OCI-LY3 (cell line): Measurements from ENCODE around the gene LHFPL2.

Experiments
- H2AFZ ChIP-seq: fragments of 200-600, 300-600 bp; shearing (Covaris generic); 2 replicates; pipeline ENCODE4 v1.6.0; 2014; ENCODE audit warnings: antibody characterized with exemption, low read depth, low read length
- H3K27ac ChIP-seq: fragments of 200-600, 300-600 bp; sonication (generic); 2 replicates; pipeline ENCODE4 v1.5.1; 2014; ENCODE audit warnings: mild to moderate bottlenecking, low read length, moderate library complexity, mixed read lengths
- H3K27me3 ChIP-seq: fragments of 200-600, 300-600 bp; sonication (generic); 2 replicates; pipeline ENCODE4 v1.6.1; 2014; ENCODE audit warnings: low read depth, low read length, mixed read lengths
- H3K36me3 ChIP-seq: fragments of 200-600, 300-600 bp; sonication (generic); replicated peaks from 2 replicates; pipeline ENCODE3; 2014; ENCODE audit warnings: low read depth, low read length, mixed read lengths
- H3K4me1 ChIP-seq: fragments of 300-600, 200-600 bp; sonication (generic); 2 replicates; pipeline ENCODE4 v1.6.1; 2014; ENCODE audit warnings: low read length, mixed read lengths
- H3K4me2 ChIP-seq: fragments of 200-600, 300-600 bp; sonication (generic); 2 replicates; pipeline ENCODE4 v1.6.1; 2014; ENCODE audit warnings: low read length, mixed read lengths
- H3K4me3 ChIP-seq: fragments of 300-600, 200-600 bp; sonication (generic); 2 replicates; pipeline ENCODE4 v1.5.1; 2014; ENCODE audit warnings: antibody characterized with exemption, mild to moderate bottlenecking, low read length, moderate library complexity
- H3K79me2 ChIP-seq: fragments of 300-600, 200-600 bp; shearing (Covaris generic); 2 replicates; pipeline ENCODE4 v1.6.1; 2014; ENCODE audit warnings: mild to moderate bottlenecking, low read length, mixed read lengths
- H3K9ac ChIP-seq: fragments of 300-600, 200-600 bp; shearing (Covaris generic); 2 replicates; pipeline ENCODE4 v1.6.0; 2014; ENCODE audit warnings: mild to moderate bottlenecking, low read length, moderate library complexity
- H3K9me3 ChIP-seq: fragments of 200-600, 300-600 bp; shearing (Covaris generic); 2 replicates; pipeline ENCODE4 v1.6.1; 2014; ENCODE audit warnings: low read length, mixed read lengths; ENCODE audit not compliant: insufficient read depth
- H4K20me1 ChIP-seq: fragments of 200-600, 300-600 bp; sonication (generic); 2 replicates; pipeline ENCODE4 v1.6.1; 2016; ENCODE audit warnings: low read length, mixed read lengths; ENCODE audit not compliant: insufficient read depth
- CTCF ChIP-seq: fragments of 200-600, 300-600 bp; sonication (generic); IDR thresholded peaks from 2 replicates; pipeline ENCODE4 v1.5.1; 2014; ENCODE audit warnings: antibody characterized with exemption, low read length, low read depth
- EZH2phosphoT487 ChIP-seq: fragments of 200-600 bp; shearing (Covaris generic); IDR thresholded peaks from 2 replicates; pipeline ENCODE4 v1.6.1; 2018; ENCODE audit warnings: antibody characterized with exemption, mixed run types, low read depth

LHFPL2 gene

GRCh38 chr5:78649861-78650496 is 1.4 kb upstream of the LHFPL2 start:
- Histone ChIP-seq H3K27me3 (peaks cover 13% of the 10 kb centered on the region), H3K79me2 (no peaks in the 10 kb centered on the region), H3K9me3 (no peaks in the 10 kb centered on the region), H3K4me3 (no peak overlapping the region), H3K9ac (no peak overlapping the region), H3K4me2 (no peak overlapping the region), H4K20me1 (no peaks in the 10 kb centered on the region), H3K27ac (no peak overlapping the region), H2AFZ (no peak overlapping the region), H3K36me3 (no peaks in the 10 kb centered on the region), H3K4me1 (peaks cover 6% of the 10 kb centered on the region)
- TF ChIP-seq EZH2phosphoT487 (no peak), CTCF (no peak)

GRCh38 chr5:78649211-78649695 is 681 bp upstream of the LHFPL2 start:
- Histone ChIP-seq H3K79me2 (no peaks in the 10 kb centered on the region), H3K27ac (no peak overlapping the region), H3K4me1 (peaks cover 6% of the 10 kb centered on the region), H3K9me3 (no peaks in the 10 kb centered on the region), H3K4me3 (peak overlapping the region; percentile 94; the same call in 1 of the 2 replicates), H4K20me1 (no peaks in the 10 kb centered on the region), H3K36me3 (no peaks in the 10 kb centered on the region), H3K4me2 (peak overlapping the region; percentile 37; the same call in 1 of the 2 replicates), H2AFZ (no peak overlapping the region), H3K27me3 (peaks cover 13% of the 10 kb centered on the region), H3K9ac (no peak overlapping the region)
- TF ChIP-seq EZH2phosphoT487 = no peak
- no peak for TF ChIP-seq CTCF

- Histone ChIP-seq H4K20me1 (no peaks in the 10 kb centered on the region), H3K27me3 (peaks cover 13% of the 10 kb centered on the region), H3K27ac (no peak overlapping the region), H3K79me2 (no peaks in the 10 kb centered on the region), H3K36me3 (no peaks in the 10 kb centered on the region), H3K9ac (peak overlapping the region; percentile 60), H3K4me2 (peak overlapping the region; percentile 93), H3K4me3 (peak overlapping the region; percentile 94), H2AFZ (peak overlapping the region; percentile 65; the same call in 1 of the 2 replicates), H3K4me1 (peaks cover 6% of the 10 kb centered on the region), H3K9me3 (no peaks in the 10 kb centered on the region)
- TF ChIP-seq EZH2phosphoT487 (no peak), CTCF (no peak)
These were observed 674 bp downstream of the LHFPL2 start for GRCh38 chr5:78647838-78648358.

GRCh38 chr5:78647351-78647818 is 1.2 kb downstream of the LHFPL2 start:
- Histone ChIP-seq H3K27ac (no peak overlapping the region), H3K9ac (no peak overlapping the region)

More at GRCh38 chr5:78647351-78647818, 1.2 kb downstream of the LHFPL2 start:
- H3K79me2 ChIP-seq = no peaks in the 10 kb centered on the region
- H4K20me1 ChIP-seq = no peaks in the 10 kb centered on the region
- no peaks in the 10 kb centered on the region for H3K36me3 ChIP-seq
- H3K4me2 ChIP-seq = peak overlapping the region; percentile 93
- H2AFZ ChIP-seq = no peak overlapping the region
- TF ChIP-seq EZH2phosphoT487 (no peak), CTCF (no peak)
- peak overlapping the region; percentile 94 for H3K4me3 ChIP-seq
- H3K27me3 ChIP-seq = peaks cover 13% of the 10 kb centered on the region
- peaks cover 6% of the 10 kb centered on the region for H3K4me1 ChIP-seq
- H3K9me3 ChIP-seq = no peaks in the 10 kb centered on the region
